HepG2 (cell line): ENCODE measurements around the gene SPATA32.

Experiments used
- FOXC1 ChIP-seq: sonication (generic); formaldehyde crosslinking; IDR thresholded peaks from 2 replicates; pipeline ENCODE4 v1.8.0; 2022; ENCODE audit warnings: mild to moderate bottlenecking, missing genetic modification reagents, borderline replicate concordance
- KMT2B ChIP-seq: IDR thresholded peaks from 2 replicates; pipeline ENCODE4 v1.6.1; 2016; ENCODE audit warnings: missing genetic modification reagents, missing compliant biosample characterization
- NFE2L1 ChIP-seq: sonication (generic); formaldehyde crosslinking; IDR thresholded peaks from 2 replicates; pipeline ENCODE4 v1.4.0; 2020; ENCODE audit warnings: missing genetic modification reagents, mild to moderate bottlenecking, borderline replicate concordance
- SIN3A ChIP-seq: IDR thresholded peaks from 2 replicates; pipeline ENCODE4 v1.6.1; 2011; ENCODE audit warnings: low read depth, mild to moderate bottlenecking, control low read depth, low read length, borderline replicate concordance
- SP1 ChIP-seq, 2 experiments: fragments of 450-650 bp in 1 of 2; sonication (generic) in 1 of 2; formaldehyde crosslinking in 1 of 2; IDR thresholded peaks; 2 replicates each; pipeline versions ENCODE4 v1.4.0 to v1.6.1; 2016 to 2020; ENCODE audit warnings: missing genetic modification reagents in 1 of 2
- SP140L ChIP-seq: sonication (generic); formaldehyde crosslinking; IDR thresholded peaks from 2 replicates; pipeline ENCODE4 v1.4.0; 2020; ENCODE audit warnings: missing genetic modification reagents, borderline replicate concordance

GRCh38 chr17:45222996-45223538 is 38.8 kb downstream of the SPATA32 start:
- TF ChIP-seq KMT2B (CRISPR knock-in tag) (no peak), SIN3A (no peak), NFE2L1 (CRISPR knock-in tag) (no peak), FOXC1 (CRISPR knock-in tag) (no peak), SP140L (CRISPR knock-in tag) (no peak), SP1 (IDR thresholded peaks at IDR 0.05) (no peak), SP1 (CRISPR knock-in tag; IDR thresholded peaks at IDR 0.05) (no peak)
